HEK293 (cell line): ENCODE measurements around the gene PCBP3.

Source experiments
- ZFP41 ChIP-seq: fragments of 450-650 bp; formaldehyde crosslinking; IDR thresholded peaks from 2 replicates; pipeline ENCODE4 v1.5.1; 2016; ENCODE audit warnings: missing biosample characterization, missing genetic modification characterization, borderline replicate concordance
- TF ChIP-seq, protein P1 (sequence below): fragments of 450-650 bp; IDR thresholded peaks from 2 replicates; pipeline ENCODE4 v1.5.1; 2018; ENCODE audit warnings: missing biosample characterization, mild to moderate bottlenecking, missing genetic modification characterization

DNA sequence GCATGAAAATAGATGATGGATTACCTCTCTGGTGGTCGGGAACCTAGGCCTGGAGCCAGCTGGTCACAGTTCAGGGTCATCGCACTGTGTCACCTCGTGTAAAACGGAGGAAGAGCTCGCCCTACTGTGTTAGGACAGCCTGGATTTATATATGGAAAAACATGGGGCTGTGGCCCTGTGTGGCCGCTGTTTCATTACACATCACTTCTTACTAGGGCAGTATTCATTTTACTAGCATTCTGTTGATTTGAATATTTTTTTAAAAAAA is 233.6 kb downstream of the PCBP3 start:
- TF ChIP-seq, protein P1, sequence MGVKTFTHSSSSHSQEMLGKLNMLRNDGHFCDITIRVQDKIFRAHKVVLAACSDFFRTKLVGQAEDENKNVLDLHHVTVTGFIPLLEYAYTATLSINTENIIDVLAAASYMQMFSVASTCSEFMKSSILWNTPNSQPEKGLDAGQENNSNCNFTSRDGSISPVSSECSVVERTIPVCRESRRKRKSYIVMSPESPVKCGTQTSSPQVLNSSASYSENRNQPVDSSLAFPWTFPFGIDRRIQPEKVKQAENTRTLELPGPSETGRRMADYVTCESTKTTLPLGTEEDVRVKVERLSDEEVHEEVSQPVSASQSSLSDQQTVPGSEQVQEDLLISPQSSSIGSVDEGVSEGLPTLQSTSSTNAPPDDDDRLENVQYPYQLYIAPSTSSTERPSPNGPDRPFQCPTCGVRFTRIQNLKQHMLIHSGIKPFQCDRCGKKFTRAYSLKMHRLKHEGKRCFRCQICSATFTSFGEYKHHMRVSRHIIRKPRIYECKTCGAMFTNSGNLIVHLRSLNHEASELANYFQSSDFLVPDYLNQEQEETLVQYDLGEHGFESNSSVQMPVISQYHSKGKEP = no peak
- TF ChIP-seq ZFP41 = no peak
